HG02623 (cell line): Measurements from ENCODE around the gene EDDM3A.
"Not testable (repeated sequence)": the region's sequence is repeated elsewhere in the genome, so short reads cannot be mapped to it uniquely, and the experiment has no call there.

Source experiments
- ATAC-seq: cut with Tn5 transposase; IDR thresholded peaks from one replicate; pipeline ENCODE4 v1.9.1; 2021; ENCODE audit warnings: moderate library complexity; ENCODE audit not compliant: unreplicated experiment

EDDM3A gene

DNA sequence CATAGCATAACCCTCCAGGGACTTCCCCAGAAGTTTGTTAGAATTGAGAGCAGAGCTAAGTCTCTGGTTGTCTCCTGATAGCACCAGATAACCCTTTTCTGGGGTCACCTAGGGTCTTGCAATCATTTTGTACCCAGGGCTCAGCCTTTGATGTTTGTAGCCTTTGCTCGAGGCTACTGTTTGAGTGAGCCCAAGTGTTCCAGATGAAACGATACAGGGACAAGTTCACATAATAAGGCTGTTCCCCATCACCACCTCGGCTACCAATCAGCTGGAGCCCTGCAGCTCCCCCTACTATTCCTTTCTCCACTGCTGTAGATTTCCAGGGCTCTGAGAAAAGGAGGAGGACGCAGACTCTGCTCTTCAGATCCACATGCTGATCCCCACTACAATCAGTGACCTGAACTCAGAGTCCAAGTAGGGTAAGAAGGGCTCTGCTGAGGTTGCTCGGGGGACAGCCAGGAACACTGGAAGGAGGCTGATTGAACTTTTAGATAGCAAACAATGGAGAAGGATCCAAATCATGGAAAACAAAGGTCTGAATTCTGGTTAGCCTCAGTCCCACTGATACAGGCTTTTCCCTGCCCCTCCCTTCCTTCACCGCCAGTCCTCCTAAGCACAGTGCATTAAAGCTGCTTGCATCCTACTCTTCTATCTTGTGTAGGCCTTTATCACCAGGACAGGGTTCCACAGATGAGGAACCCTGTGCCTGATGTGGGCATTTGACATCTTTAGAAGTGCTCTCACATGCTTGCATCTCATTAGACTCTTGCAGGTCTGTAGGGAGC is at the start of gene EDDM3A:
Gene EDDM3A, plus strand, starts transcription at position 317 of the 788 bp plus-strand sequence. CDS start 1,694 bp downstream, outside the sequence.
- no peak for ATAC-seq

DNA sequence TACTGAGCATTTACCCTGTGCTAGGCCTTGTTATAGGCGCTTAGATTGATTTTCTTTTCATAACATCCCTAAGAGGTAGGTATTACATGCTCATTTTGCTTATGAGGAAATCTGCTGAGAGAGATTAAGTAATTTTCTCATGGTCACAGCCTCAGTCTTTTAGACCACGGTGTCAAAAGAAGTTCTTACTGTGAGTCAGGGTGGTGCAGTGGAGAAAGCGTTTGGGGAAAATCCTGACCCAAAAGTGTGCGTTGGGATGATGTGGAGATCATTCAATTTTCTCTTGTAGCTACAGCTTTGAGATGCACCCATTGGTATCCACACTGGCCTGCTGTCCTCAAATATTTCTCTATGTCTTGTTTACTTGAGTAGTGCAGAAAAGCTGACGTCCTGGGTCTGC is 48.9 kb upstream of the EDDM3A start:
- no peak for ATAC-seq

DNA sequence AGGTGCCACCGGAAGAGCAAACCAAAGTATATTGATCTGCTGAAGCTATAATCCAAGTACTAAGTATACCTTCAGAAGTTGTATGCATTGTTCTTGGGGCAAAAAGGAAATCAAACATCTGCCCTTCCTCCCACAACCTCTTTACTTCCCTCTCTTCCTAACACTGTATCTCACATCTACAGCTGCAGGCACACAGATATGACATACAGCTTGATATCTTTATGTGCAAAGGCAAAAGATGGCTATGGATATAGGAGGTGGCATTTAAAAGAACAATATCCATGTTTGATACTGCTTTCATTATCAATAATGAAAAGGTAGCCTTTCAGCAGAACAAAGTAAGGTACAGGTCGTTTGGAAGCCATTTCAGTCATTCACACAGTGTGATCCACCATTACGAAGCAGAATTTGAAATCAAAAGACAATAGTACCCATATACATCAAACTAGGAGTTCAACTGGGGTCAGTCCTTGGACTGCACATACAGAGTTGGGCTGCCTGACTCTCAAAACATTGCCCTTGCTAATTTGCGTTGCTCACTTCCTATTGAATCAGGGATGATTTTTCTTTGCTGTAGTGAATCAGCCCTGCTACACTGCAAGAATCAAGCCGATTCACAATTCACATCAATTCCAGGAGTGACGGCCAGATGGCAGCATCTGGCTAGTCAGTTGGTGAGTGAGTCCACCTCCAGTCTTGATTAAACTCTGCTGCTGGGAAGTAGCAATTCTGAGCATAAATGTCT is 48.2 kb upstream of the EDDM3A start:
- no peak for ATAC-seq

GRCh38 chr14:20698018-20698329 is 47.7 kb upstream of the EDDM3A start:
- ATAC-seq = no peak

DNA sequence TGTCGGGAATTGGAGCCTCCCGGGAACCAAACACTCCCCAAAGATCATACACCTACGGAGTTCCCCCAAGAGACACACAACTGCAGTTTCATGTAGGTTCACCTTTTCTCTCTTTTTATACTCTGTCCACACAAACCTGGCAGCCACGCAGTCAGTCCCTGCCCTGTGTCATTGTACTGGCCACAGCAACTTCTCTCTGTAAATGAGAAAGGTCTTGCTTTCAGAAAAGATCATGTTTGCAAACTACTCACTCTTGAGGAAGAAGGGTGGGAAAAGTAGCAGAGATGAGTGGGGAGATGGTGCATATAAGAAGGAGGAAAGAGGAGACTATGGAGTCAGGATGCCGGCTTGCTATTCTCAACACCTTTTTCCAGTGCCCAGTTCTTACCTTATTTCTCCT is 46.8 kb upstream of the EDDM3A start:
- ATAC-seq = no peak

- ATAC-seq = no peak
Measured at GRCh38 chr14:20699931-20700330, 45.8 kb upstream of the EDDM3A start.

DNA sequence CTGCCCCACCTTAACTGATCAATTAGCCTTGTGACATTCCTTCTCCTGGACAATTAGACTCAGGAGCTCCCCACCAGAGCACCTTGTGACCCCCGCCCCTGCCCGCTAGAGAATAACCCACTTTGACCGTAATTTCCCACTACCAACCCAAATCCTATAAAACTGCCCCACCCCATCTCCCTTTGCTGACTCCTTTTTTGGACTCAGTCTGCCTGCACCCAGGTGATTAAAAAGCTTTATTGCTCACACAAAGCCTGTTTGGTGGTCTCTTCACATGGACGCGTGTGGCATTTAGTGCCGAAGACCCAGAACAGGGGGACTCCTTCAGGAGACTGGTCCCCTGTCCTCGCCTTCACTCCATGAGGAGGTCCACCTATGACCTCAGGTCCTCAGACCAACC is 44.7 kb upstream of the EDDM3A start:
- ATAC-seq = not testable (repeated sequence)

- no peak for ATAC-seq
Measured at GRCh38 chr14:20706657-20707355, 38.9 kb upstream of the EDDM3A start.

DNA sequence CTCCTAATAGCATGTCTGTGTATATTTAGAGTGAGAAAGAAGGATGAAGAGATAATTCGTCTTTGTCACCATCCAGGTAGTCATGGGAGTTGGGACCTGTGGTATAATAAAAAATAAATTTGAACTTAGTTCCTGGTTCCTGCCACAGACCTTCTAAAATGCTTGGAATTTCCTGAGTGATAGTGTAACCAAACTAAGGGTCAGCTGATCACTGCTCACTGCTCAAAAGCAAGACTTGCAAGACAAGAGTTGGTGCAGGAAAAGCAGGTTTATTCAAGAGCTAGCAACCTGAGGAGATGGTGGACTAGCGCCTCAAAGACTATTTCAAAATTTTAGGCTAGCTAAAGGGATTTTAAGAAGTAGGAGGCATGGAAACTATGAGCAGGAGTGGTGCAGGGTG is 38.1 kb upstream of the EDDM3A start:
- no peak for ATAC-seq

DNA sequence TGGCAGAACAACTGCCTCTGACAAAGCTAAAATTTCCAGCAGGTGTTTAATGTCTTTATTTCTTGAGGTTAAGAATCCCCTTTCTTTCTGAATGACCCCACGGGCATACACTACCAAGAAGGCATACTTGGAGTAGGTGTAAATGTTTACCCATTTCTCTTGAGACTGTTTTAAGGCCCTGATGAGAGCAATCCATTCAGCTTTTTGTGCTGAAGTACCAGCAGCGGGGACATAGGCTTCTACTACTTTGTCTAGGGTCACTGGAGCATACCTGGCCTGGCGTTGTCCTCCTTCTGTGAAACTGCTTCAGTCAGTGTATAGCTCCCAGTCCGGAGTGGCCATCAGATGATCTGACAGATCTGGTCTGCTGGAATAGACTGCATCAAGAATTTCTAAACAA is 34.4 kb upstream of the EDDM3A start:
- ATAC-seq = no peak

DNA sequence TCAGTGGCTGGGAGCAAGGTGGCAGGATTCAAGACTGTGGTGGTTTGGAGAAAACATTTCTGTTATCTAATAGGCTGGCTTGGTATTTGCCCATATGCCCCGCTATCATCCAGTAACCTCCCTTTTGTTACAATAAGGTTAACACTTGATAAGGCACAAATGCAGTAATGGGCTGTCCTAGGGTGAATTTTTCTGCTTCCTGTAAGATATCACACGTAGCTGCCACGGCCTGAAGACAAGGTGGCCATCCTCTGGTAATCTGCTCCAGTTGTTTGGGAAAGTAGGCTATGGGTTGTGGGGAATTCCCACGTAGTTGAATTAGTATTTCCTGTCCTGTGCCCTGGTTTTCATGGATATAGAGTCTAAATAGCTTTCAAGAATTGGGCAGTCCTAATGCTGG is 34.0 kb upstream of the EDDM3A start:
- ATAC-seq = no peak

- ATAC-seq = no peak
Measured at GRCh38 chr14:20712904-20713303, 32.8 kb upstream of the EDDM3A start.

- no peak for ATAC-seq
Measured at GRCh38 chr14:20714593-20715250, 31.0 kb upstream of the EDDM3A start.

DNA sequence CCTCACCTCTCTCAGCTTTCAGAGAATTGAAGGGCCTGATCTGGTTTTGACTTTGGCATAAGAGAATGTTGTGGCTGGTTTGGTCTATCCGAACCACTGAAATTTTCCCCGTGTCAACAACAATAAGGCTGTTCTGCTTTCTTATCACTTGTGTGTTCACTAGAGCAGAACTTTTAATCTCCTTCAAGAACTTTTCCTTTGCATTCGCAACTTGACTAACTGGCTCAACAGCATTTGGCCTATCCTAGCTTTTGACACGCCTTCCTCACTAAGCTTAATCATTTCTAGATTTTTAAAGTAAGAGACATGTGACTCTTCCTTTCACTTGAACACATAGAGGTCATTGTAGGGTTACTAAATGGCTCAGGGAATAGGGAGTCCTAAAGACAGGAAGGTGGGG is 25.9 kb upstream of the EDDM3A start:
- ATAC-seq = no peak

DNA sequence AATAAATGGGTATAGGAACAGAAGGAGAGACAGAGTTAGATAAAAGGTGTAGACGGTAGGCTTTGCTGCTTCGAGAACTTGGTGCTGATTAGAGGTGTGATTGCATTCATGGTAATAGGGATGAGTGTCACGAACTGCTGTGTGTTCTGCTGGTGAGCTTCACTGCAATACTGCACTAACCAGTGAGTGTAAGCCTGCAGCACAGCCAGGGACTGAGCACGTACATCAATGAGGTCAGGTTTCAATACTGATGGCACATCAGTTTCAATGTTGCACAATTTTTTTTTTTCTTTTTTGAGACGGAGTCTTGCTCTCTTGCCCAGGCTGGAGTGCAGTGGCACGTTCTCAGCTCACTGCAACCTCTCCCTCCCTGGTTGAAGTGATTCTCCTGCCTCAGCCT is 24.9 kb upstream of the EDDM3A start:
- ATAC-seq = no peak

DNA sequence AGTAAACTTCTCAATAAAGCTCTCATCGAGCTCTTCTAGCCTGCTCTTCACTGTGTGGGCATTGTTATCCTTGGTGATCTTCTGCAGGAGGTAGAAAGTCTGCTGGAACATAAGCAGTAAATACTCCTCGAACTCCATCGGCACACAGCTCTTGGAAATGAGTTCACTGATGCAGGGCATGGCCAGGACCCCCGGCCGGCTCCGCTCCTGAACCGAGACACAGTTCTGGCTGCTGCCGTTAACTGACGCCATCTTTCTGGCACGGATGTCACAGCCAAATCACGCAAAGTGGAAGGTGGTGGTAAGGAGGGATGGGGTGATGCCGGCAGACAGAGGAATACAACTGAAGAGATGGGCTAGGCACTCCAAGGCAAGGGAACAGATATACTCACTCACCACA is 23.7 kb upstream of the EDDM3A start:
- no peak for ATAC-seq

DNA sequence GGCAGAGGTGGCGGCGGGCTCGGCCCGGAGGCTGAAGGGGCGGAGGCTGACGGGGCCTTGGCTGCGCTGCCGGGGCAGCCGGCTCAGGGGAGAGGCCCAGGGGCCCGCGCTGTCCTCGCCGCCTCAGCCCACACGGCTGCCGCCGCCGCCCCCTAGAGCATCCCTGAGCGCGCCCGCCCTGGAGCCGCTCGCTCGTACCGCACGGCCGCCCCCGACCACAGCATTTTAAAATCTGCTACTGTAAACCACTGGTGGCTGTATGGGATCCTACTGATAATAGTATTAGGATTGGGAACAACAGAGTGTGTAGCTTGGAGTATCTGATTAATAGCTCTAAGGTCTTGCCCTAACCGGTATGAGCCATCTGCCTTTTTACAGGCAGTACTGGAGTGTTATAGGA is 22.2 kb upstream of the EDDM3A start:
- no peak for ATAC-seq

DNA sequence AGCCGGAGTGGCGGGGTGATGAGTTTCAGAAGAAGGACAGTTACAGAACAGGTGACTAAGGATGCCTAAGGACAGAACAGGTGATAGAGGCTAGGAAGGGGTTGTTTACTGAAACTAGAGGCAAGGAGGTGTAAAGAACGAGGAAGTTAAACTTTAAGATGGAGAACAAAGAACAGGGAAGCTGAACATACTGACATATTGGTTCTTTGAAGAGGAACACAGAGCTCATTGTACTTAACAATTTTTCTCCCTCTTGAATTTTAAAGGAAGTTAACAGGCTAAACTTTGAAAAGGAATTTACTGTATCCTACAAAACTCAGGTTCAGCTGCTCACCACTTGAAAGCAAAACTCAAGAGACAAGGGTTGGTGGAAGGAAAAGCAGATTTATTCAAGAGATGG is 19.6 kb upstream of the EDDM3A start:
- not testable (repeated sequence) for ATAC-seq

- no peak for ATAC-seq
Measured at GRCh38 chr14:20726531-20726930, 19.2 kb upstream of the EDDM3A start.

DNA sequence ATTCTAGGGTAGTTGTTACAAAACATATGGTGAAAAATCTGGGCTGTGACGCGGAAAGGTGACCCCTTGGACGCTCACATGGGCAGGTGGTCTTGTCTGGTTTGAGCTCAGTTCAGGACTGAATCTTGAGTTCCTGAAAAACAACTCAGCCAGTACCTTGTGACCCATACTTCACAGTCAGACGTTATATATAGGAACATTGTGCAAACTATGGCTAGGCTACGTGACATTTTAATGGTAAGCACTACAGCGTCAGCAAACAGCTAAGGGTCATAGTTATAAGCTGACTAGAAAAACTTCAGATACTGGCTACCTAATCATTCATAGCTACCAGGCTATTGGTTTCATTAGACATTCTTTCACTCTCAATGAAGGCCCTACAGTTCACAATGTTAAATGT is 14.8 kb upstream of the EDDM3A start:
- no peak for ATAC-seq

DNA sequence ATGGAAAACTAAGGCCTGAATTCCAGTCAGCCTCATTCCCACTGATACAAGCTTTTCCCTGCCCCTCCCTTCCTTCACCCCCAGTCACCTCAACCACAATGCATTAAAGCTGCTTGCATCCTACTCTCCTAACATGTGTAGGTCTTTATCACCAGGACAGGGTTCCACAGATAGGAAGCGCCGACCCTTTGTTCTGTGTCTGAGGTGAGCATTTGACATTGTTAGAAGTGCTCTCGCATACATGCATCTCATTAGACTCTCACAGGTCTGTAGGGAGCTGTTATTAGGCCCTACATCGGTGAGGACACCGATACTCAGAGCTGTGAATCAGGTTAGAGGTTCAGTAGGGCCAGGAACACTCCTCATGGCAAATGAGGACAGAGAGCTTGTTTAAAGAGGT is 13.2 kb upstream of the EDDM3A start:
- ATAC-seq = no peak
